Measurements from ENCODE around the gene B4GALNT4.

DNA sequence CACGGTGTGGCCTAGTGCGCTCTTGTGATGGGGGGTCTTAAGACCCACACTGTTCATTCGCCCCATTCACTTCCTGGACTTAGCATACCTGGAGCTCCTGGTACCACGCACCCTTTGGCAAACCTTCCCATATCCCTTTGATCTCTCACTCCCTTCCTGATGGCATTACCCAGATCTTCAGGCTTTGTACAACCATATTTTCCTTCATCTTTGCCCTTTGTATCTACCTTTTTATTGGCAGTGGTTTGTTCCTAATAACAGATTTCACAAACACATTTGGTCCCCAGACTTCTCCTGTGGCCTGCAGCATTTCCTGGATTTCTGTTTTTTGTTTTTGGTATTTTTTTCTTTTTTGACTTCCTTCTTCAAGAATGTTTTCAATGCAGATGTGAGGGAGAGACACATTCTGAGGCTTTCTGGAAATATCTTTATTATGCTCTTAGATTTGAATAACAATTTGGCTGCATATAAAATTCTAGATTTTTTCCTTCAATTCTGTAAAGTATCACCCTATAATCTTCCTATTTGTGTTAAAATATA, 32.6 kb upstream of the B4GALNT4 start:
- TF ChIP-seq, protein P1, sequence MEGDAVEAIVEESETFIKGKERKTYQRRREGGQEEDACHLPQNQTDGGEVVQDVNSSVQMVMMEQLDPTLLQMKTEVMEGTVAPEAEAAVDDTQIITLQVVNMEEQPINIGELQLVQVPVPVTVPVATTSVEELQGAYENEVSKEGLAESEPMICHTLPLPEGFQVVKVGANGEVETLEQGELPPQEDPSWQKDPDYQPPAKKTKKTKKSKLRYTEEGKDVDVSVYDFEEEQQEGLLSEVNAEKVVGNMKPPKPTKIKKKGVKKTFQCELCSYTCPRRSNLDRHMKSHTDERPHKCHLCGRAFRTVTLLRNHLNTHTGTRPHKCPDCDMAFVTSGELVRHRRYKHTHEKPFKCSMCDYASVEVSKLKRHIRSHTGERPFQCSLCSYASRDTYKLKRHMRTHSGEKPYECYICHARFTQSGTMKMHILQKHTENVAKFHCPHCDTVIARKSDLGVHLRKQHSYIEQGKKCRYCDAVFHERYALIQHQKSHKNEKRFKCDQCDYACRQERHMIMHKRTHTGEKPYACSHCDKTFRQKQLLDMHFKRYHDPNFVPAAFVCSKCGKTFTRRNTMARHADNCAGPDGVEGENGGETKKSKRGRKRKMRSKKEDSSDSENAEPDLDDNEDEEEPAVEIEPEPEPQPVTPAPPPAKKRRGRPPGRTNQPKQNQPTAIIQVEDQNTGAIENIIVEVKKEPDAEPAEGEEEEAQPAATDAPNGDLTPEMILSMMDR (IDR thresholded peaks at IDR 0.05; ENCODE audit: borderline replicate concordance, extremely low read depth, low read length, poor library complexity, severe bottlenecking): no peak
- TF ChIP-seq EZH2 (IDR thresholded peaks at IDR 0.05; ENCODE audit: borderline replicate concordance, low read depth, low read length, severe bottlenecking): no peak

All from DND-41 (cell line).